Measurements from ENCODE around the gene TGFBR1.

TGFBR1 gene

GRCh38 chr9:99150451-99151171, 45.7 kb downstream of the TGFBR1 start:
- DNase-seq (ENCODE audit: low read depth): no peak
- H3K4me3 ChIP-seq (ENCODE audit: low read length): no peak overlapping the region
- TF ChIP-seq, protein P1, sequence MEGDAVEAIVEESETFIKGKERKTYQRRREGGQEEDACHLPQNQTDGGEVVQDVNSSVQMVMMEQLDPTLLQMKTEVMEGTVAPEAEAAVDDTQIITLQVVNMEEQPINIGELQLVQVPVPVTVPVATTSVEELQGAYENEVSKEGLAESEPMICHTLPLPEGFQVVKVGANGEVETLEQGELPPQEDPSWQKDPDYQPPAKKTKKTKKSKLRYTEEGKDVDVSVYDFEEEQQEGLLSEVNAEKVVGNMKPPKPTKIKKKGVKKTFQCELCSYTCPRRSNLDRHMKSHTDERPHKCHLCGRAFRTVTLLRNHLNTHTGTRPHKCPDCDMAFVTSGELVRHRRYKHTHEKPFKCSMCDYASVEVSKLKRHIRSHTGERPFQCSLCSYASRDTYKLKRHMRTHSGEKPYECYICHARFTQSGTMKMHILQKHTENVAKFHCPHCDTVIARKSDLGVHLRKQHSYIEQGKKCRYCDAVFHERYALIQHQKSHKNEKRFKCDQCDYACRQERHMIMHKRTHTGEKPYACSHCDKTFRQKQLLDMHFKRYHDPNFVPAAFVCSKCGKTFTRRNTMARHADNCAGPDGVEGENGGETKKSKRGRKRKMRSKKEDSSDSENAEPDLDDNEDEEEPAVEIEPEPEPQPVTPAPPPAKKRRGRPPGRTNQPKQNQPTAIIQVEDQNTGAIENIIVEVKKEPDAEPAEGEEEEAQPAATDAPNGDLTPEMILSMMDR (conservative IDR thresholded peaks at IDR 0.05; ENCODE audit: low read depth, low read length): no peak

- DNase-seq (ENCODE audit: low read depth): no peak
- TF ChIP-seq, protein P1 (conservative IDR thresholded peaks at IDR 0.05; ENCODE audit: low read depth, low read length): no peak
- H3K4me3 ChIP-seq (ENCODE audit: low read length): no peak overlapping the region
Measured at GRCh38 chr9:99154356-99154755, 49.4 kb downstream of the TGFBR1 start.

- DNase-seq (ENCODE audit: low read depth): no peak
- TF ChIP-seq, protein P1 (conservative IDR thresholded peaks at IDR 0.05; ENCODE audit: low read depth, low read length): no peak
- H3K4me3 ChIP-seq (ENCODE audit: low read length): no peak overlapping the region
Measured at GRCh38 chr9:99155736-99156135, 50.8 kb downstream of the TGFBR1 start.

DNA sequence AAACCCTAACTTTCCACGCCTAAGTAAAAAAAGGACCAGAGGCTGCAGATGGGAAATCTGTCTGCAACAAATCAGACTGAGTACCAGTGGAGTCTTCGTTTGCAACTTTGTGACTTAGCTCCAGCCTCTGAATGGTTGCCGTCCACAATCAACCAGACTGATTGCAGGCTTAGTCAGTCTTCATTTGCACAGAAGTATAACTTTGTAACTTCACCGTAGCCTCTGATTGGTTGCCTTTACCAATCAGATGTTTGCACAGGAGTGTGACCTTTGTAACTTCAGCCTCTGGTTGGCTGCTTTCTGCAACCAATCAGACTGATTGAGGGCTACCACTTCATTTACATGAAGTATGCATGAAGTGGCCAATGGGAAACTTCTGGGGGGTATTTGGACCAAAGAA, 53.7 kb downstream of the TGFBR1 start:
- TF ChIP-seq, protein P1 (conservative IDR thresholded peaks at IDR 0.05; ENCODE audit: low read depth, low read length): no peak
- no peak overlapping the region for H3K4me3 ChIP-seq (ENCODE audit: low read length)
- no peak for DNase-seq (ENCODE audit: low read depth)

DNA sequence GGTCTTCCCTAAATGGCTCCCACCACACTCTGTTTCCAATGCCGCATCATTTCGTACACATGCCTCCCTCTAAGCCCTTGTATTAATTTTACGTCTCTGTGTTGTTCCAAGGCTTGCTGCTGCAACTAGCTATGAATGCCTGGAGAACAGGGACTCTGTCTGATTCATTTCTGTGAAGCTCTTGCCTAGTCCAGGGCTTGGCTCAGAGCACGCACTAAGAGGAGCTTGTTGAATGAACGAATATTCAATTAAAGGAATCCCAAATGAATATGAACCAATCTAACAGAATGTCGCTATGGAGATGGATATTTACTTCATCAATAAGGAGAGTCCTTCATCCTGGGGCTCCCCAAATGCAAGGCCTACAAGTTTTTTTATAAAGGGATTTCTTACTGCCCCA, 55.3 kb downstream of the TGFBR1 start:
- no peak for DNase-seq (ENCODE audit: low read depth)
- no peak overlapping the region for H3K4me3 ChIP-seq (ENCODE audit: low read length)
- TF ChIP-seq, protein P1 (conservative IDR thresholded peaks at IDR 0.05; ENCODE audit: low read depth, low read length): no peak

DNA sequence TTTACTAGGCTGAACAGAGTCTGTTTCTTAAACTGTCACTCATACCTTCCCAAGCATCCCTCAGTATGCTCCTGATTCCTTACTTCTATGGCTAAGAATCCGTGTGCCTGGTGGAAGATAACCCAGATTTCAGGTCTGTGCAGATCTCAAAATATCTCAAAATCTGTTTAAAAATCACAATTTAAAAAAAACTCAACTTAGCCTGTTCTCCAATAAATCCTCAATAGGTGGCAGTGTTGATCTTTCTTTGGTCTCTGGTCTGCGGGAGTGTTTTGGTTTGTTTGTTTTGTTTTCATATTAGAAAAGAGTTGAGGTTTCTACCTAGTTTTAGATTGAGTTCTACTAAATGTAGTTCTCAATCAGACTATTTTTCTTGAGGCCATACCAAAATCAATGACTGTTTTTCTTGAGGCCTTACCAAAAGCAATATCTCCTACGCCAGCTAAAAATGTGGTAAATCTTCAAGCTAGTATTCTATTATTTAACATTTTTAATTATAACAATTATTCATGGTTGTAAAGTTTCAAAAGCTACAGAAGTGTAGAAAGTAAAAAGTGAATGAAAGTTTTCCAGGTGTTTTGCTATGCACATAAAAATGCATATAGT, 57.9 kb downstream of the TGFBR1 start:
- DNase-seq (ENCODE audit: low read depth): no peak
- TF ChIP-seq, protein P1 (conservative IDR thresholded peaks at IDR 0.05; ENCODE audit: low read depth, low read length): peak; percentile 58

DNA sequence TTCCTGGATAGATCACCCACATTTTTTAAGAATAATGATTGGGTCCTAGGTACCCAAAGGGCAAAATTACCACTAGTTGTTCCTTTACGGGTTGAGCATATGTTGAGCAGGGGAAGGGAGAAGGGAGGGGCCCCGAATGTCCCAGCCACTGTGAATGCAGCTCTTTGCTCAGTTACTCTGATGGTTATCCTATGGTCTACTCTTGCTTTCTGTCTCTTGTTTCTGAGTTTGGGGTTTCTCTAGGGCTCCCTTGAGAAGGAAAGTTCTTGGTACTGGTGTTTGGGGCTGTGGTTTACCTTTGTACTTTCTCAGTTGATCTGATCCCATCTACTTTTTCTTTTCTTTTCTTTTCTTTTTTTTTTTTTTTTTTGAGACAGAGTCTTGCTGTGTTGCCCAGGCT, 61.2 kb downstream of the TGFBR1 start:
- TF ChIP-seq, protein P1 (conservative IDR thresholded peaks at IDR 0.05; ENCODE audit: low read depth, low read length): no peak
- no peak overlapping the region for H3K4me3 ChIP-seq (ENCODE audit: low read length)
- DNase-seq (ENCODE audit: low read depth): no peak

More for the DNA sequence above, 57.9 kb downstream of the TGFBR1 start:
- H3K4me3 ChIP-seq (ENCODE audit: low read length): no peak overlapping the region
